A549 treated with AZD9567 at 1 μM for 4 hours (cell line): ENCODE data around the gene LIN9. TPM values are rescaled to one million over a fixed set of nuclear protein-coding genes. Genes with fewer than 3 reads are reported as not detected.

Source experiments
- total RNA-seq: library from RNA; stranded (reverse); fragments of 200-300 nt; extraction: Qiagen RNA extraction; gene quantifications from 5 replicates; pipeline ENCODE4 v1.2.3, GENCODE V29; 2022; ENCODE audit not compliant: insufficient read depth

LIN9 gene, protein sequence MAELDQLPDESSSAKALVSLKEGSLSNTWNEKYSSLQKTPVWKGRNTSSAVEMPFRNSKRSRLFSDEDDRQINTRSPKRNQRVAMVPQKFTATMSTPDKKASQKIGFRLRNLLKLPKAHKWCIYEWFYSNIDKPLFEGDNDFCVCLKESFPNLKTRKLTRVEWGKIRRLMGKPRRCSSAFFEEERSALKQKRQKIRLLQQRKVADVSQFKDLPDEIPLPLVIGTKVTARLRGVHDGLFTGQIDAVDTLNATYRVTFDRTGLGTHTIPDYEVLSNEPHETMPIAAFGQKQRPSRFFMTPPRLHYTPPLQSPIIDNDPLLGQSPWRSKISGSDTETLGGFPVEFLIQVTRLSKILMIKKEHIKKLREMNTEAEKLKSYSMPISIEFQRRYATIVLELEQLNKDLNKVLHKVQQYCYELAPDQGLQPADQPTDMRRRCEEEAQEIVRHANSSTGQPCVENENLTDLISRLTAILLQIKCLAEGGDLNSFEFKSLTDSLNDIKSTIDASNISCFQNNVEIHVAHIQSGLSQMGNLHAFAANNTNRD
- total RNA-seq, result 5.6 to 7.8 TPM (median 7.1 TPM) in 5 replicates

DNA sequence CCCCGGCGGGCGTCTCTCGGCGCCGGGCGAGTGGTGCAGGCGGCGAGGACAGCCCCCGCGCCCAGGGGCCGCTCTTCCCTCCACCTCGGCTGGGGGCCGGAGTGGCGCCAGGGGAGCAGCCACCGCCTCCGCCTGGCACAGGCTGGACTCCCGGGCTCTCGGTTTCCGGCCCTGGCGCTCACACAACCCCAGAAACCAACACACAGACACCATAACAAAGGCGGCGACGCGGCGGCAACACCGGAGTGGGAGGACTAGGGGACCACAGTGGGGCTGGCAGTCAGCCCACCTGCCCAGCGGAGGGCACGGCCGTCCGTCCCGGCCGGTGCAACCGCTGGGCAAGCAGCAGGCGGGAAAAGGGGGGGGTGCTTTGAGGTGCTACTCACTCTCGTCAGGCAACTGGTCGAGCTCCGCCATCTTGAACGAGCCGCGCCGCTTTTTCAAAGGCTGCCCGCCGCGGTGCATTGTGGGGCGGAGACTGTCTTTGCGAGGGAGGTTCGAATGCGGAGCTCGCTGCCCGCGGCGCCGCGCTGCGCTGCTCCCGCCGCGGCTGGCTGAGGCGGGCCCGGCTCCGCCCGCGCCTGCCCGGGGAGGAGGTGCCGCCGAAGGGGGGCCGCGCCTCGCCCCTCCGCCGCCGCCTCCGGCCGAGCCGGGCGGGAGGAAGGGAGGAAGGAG lies at the start of gene LIN9:
LIN9 (minus strand) TSS at position 442 of the 675 bp plus-strand sequence; CDS start at position 417, 25 bp downstream.

DNA sequence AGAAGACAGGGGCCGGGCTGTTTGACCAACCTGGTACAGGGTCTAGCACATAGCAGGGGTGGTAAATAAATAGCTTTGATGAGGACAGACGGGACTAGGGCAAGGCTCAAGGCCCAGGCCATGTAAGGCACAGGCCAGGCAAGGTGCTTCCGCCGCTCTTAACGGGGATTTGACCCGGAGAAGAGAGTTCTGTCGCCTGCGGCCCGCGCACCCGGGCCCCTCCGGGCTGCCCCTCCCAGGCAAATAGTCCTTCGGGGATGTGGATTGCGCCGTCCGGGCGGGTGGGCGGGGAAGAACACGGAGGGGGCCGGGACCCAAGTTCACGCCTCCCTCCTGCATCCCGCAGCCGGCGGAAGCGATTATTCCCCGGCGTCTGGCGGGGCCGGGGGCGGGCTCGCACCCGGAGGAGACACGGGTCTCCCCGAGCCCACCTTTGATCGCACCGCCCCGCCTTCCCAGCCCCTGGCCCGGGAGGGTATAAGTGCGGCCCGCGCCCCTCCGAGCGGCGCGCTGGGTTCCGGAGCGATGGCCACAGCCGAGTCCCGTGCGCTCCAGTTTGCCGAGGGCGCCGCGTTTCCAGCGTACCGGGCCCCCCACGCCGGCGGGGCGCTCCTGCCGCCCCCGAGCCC lies 85.7 kb downstream of the LIN9 start, which contains the start of gene MIXL1:
MIXL1 (plus strand) TSS at position 508 of the 629 bp plus-strand sequence; CDS start at position 526, 18 bp downstream.

DNA sequence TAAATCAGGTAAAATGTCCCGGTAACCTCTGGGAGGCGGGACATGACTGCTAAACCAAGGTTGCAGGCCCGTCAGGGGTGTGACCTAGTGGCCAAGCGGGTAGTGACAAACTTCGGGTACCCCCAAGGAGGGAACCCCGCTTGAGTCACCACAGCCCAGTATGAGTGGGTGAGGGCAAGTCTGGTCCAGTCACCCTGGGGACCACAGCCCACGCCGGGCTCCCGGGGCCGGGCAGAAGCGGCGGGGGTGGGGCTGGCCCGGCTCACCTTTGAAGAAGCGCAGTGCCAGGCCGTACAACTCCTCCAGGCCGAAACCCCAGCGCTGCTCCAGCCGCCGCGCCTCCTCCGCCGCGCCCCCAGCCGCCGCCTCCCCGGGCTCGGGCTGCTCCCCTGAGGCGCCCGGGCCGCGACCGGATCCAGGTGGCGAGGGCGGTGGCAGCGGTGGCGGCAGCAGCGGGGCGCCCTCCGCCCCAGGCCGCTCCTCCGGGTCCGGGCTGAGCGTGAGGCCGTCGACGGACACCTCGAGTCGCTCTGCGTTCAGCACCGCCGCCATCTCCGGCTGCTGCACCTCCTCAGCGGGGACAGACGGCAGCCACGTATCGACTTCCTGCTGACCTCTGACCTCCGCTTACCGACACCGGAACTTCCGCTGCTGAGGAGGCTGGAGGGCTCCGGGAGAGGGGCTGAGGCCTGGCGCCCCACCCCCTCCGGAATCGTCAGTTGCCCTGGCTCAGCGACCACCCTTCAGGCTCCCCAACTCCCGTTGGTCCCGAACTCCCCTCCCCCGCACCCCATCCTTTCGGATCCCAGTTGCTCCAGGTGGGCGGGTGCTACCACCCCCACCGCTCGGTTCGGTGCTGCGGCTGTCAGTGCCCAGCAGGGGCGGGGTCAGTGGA lies 122.6 kb downstream of the LIN9 start, which contains the start of gene ACBD3:
ACBD3 (minus strand) TSS at position 618 of the 895 bp plus-strand sequence; CDS start at position 552, 66 bp downstream.

Other genes with a start within 250 kb of the LIN9 start
- 407 to 479 TPM (median 458 TPM) in 5 replicates for gene H3-3A, start 246.4 kb downstream of the LIN9 start, total RNA-seq
- 20.4 to 35.3 TPM (median 27.2 TPM) in 5 replicates for gene ACBD3, start 122.4 kb downstream of the LIN9 start, total RNA-seq
- gene MIXL1, start 85.5 kb downstream of the LIN9 start, total RNA-seq, result 0.06 TPM in 1 of 5 replicates, not detected in the others
- gene PARP1, start 98.9 kb upstream of the LIN9 start, total RNA-seq, result 104 to 138 TPM (median 110 TPM) in 5 replicates
- gene STUM, start 239.6 kb upstream of the LIN9 start, total RNA-seq, result not detected in 5 replicates